HepG2 (cell line): Measurements from ENCODE around the gene RAB5B. TPM values are rescaled to one million over a fixed set of nuclear protein-coding genes. Genes with fewer than 3 reads are reported as not detected.

Source experiments
- ATAC-seq: fragments of 200-7000 bp; cut with Tn5 transposase; 3 replicates; pipeline ENCODE4 v1.9.1; 2020; ENCODE audit warnings: mild to moderate bottlenecking, moderate library complexity
- BruUV-seq: library from RNA; stranded (reverse); fragments of 400-500 nt; replicated peaks from 2 replicates; lab custom pipeline; 2021; lab: Mats Ljungman, UMichigan
- CTCF ChIA-PET: fragments of 300-600 bp; formaldehyde crosslinking; extraction: SDS; loops from one replicate; lab custom pipeline; 2021; ENCODE audit warnings: low total read pairs, inconsistent platforms, low intra/inter-chr PET ratio; lab: Yijun Ruan, JAX
- POLR2A ChIA-PET: fragments of 350-600 bp; sonication (Branson Sonifier 250); formaldehyde crosslinking; loops from one replicate; lab custom pipeline; 2020; ENCODE audit warnings: antibody characterized with exemption, inconsistent platforms; lab: Yijun Ruan, JAX
- DNase-seq: peaks from one replicate; pipeline ENCODE4 v3.0.0-alpha.2; 2015; ENCODE audit warnings: low spot score
- FAIRE-seq: peaks from 3 replicates; lab custom pipeline; 2011; peaks lifted over from hg19 to GRCh38; lab: Jason Lieb, UNC
- H2AFZ ChIP-seq: one replicate; pipeline ENCODE4 v1.6.1; 2011; ENCODE audit warnings: low read length, inconsistent platforms
- H3K27ac ChIP-seq: fragments of 300-600 bp; 3 replicates; pipeline ENCODE4 v1.8.0; 2011; ENCODE audit warnings: mixed run types, mild to moderate bottlenecking, mixed read lengths, low read length, inconsistent platforms; ENCODE audit not compliant: insufficient read depth; ENCODE audit errors: extremely low read length
- H3K27me3 ChIP-seq, 2 experiments: fragments of 200-600 bp in 1 of 2; 2 replicates in 1 of 2; 3 replicates in 1 of 2; pipeline versions ENCODE4 v1.6.0 to v1.8.0; 2011; ENCODE audit warnings: low read length in 2 of 2, mild to moderate bottlenecking in 2 of 2, moderate library complexity in 2 of 2, inconsistent platforms in 1 of 2; ENCODE audit not compliant: insufficient read depth in 2 of 2, control insufficient read depth in 1 of 2
- H3K36me3 ChIP-seq, 2 experiments: fragments of 200-600 bp in 1 of 2; replicated peaks in 1 of 2; 2 replicates in 1 of 2; 3 replicates in 1 of 2; pipeline versions ENCODE4 v1.5.1 to v1.8.0; 2011; ENCODE audit warnings: low read length in 2 of 2, inconsistent platforms in 1 of 2; ENCODE audit not compliant: insufficient read depth in 2 of 2, control insufficient read depth in 1 of 2
- H3K4me1 ChIP-seq: 2 replicates; pipeline ENCODE4 v1.5.1; 2012; ENCODE audit warnings: low read length, inconsistent platforms; ENCODE audit not compliant: insufficient read depth
- H3K4me2 ChIP-seq: 2 replicates; pipeline ENCODE4 v1.6.0; 2011; ENCODE audit warnings: low read depth, low read length, inconsistent platforms
- H3K4me3 ChIP-seq, 3 experiments: fragments of 200-600 bp in 1 of 3; sonication (generic), shearing (Covaris generic) in 1 of 3; replicated peaks in 1 of 3; 2 replicates each; pipeline ENCODE4 v1.5.1; 2011 to 2016; ENCODE audit warnings: low read length in 3 of 3, inconsistent platforms in 2 of 3, low read depth in 2 of 3, mild to moderate bottlenecking in 2 of 3, control low read depth in 1 of 3, mixed read lengths in 1 of 3; ENCODE audit not compliant: insufficient read depth in 1 of 3
- H3K79me2 ChIP-seq: one replicate; pipeline ENCODE4 v1.6.1; 2011; ENCODE audit warnings: low read length, inconsistent platforms; ENCODE audit not compliant: insufficient read depth
- H3K9ac ChIP-seq: 2 replicates; pipeline ENCODE4 v1.6.0; 2011; ENCODE audit warnings: mild to moderate bottlenecking, low read depth, low read length, inconsistent platforms; ENCODE audit not compliant: insufficient read depth
- H3K9me3 ChIP-seq: 2 replicates; pipeline ENCODE4 v1.5.1; 2012; ENCODE audit warnings: mild to moderate bottlenecking, low read length
- H4K20me1 ChIP-seq: 2 replicates; pipeline ENCODE4 v1.6.0; 2011; ENCODE audit warnings: inconsistent platforms, mild to moderate bottlenecking, low read length, moderate library complexity; ENCODE audit not compliant: insufficient read depth
- AHR ChIP-seq: IDR thresholded peaks from 2 replicates; pipeline ENCODE4 v1.6.1; 2018; ENCODE audit warnings: missing genetic modification reagents, missing compliant biosample characterization
- CAMTA2 ChIP-seq: sonication (generic); formaldehyde crosslinking; IDR thresholded peaks from 2 replicates; pipeline ENCODE4 v1.4.0; 2020; ENCODE audit warnings: mild to moderate bottlenecking, missing genetic modification reagents, borderline replicate concordance
- MED1 ChIP-seq: sonication (generic); formaldehyde crosslinking; IDR thresholded peaks from 2 replicates; pipeline ENCODE4 v1.4.0; 2020; ENCODE audit warnings: missing genetic modification reagents
- MIER3 ChIP-seq: IDR thresholded peaks from 2 replicates; pipeline ENCODE4 v1.6.1; 2016; ENCODE audit warnings: missing compliant biosample characterization, borderline replicate concordance
- ZKSCAN8 ChIP-seq: IDR thresholded peaks from 2 replicates; pipeline ENCODE4 v1.6.1; 2016; ENCODE audit warnings: borderline replicate concordance, missing genetic modification reagents, missing compliant biosample characterization
- ZNF484 ChIP-seq: sonication (generic); formaldehyde crosslinking; IDR thresholded peaks from 2 replicates; pipeline ENCODE4 v1.5.1; 2020; ENCODE audit warnings: mild to moderate bottlenecking, low read depth, missing genetic modification reagents, borderline replicate concordance
- ZSCAN20 ChIP-seq: sonication (generic); formaldehyde crosslinking; IDR thresholded peaks from 2 replicates; pipeline ENCODE4 v1.4.0; 2020; ENCODE audit warnings: missing genetic modification reagents, mild to moderate bottlenecking, borderline replicate concordance
- WGBS: methylation state at CpG from one replicate; pipeline ENCODE4 v1.1.6; 2017; ENCODE audit warnings: low lambda C conversion rate; 5-methylcytosine and 5-hydroxymethylcytosine counted together
- in situ Hi-C: cut with HindIII; loops from 2 replicates; pipeline ENCODE4 v1.10.0; 2017; ENCODE audit warnings: low pct_unique_long_range_greater_than_20kb; ENCODE audit not compliant: extremely low pct_ligation_motif_present
- intact Hi-C: fragments of 100-400 bp; cut with micrococcal nuclease; formaldehyde crosslinking; loops from one replicate; pipeline ENCODE4 v1.10.0; 2022; ENCODE audit not compliant: unreplicated experiment
- polyA plus RNA-seq, 8 experiments: library from polyadenylated mRNA; depleted of rRNA in 3 of 8; stranded (reverse) in 7 of 8; unstranded in 1 of 8; fragments of >200 nt; fragmentation: Illumina TruSeq in 4 of 8; extraction: Trizol in 4 of 8; gene quantifications; 2 replicates each; pipeline versions ENCODE4 v1.2.1 to v1.2.3, GENCODE V29; 2011 to 2016; ENCODE audit warnings: low read depth in 4 of 8, missing spikeins in 1 of 8, mixed read lengths in 1 of 8; ENCODE audit not compliant: insufficient read depth in 1 of 8
- total RNA-seq, 5 experiments: library from RNA; depleted of rRNA; stranded (reverse); fragments of >200 nt; fragmentation: Illumina TruSeq; extraction: Trizol; gene quantifications; 2 replicates each; pipeline ENCODE4 v1.2.3, GENCODE V29; 2016; ENCODE audit warnings: low read depth in 1 of 5
- TF ChIP-seq, protein P1 (sequence below): sonication (generic); formaldehyde crosslinking; IDR thresholded peaks from 2 replicates; pipeline ENCODE4 v1.4.0; 2020; ENCODE audit warnings: missing genetic modification reagents
- TF ChIP-seq, protein P2 (sequence below): sonication (generic); formaldehyde crosslinking; IDR thresholded peaks from 2 replicates; pipeline ENCODE4 v1.4.0; 2020; ENCODE audit warnings: missing genetic modification reagents, low read depth, mild to moderate bottlenecking, borderline replicate concordance
- TF ChIP-seq, protein P3 (sequence below): IDR thresholded peaks from 2 replicates; pipeline ENCODE4 v1.6.1; 2016

RAB5B gene
- total and polyA plus RNA-seq, 2 of the 13 experiments (the other 11 are each of a cell fraction or from before 2014, with no cell fraction given): 26.0 to 68.3 TPM

DNA sequence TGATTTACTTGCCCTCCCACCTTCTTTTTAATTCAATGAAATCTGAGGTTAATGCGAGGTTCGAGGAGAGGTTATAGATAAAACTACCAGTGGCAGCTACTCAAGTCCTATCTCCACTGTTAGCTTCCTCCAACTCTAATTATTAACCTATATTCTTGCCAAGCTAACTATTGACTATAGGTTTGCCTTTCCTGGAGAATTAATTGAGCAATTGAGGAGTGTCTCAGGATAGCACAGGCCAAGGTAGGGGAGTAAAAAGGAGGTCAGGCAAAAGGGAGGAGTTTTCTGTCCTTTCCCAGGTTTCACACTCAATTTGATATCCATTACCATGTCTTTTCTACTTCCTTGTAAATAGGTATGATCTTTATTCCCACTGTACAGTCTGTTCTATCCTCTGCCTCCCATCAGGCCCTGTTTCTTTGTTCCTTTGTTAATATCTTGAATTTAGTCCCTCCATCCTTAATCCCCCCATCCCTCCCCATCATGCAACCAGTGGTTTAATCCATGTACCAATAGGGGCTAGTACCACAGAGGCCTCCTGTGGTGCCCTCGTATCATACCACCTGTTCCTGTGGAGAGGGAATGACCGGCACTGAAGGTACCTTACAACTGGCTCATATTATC is 19.5 kb downstream of the RAB5B start:
- no peak overlapping the region for H2AFZ ChIP-seq
- POLR2A ChIA-PET: interaction anchor here (0.8 to 1.2 kb wide), 2 partner anchors 17 to 66 kb away, joined by 3 read pairs; no protein-coding TSS in a partner anchor
- no peak overlapping the region for H3K27ac ChIP-seq
- in situ Hi-C loops (no loop called here), intact Hi-C loops (no loop called here)
- peaks cover 18 to 48% of the 10 kb centered on the region in 2 experiments for H3K36me3 ChIP-seq
- H3K27me3 ChIP-seq: peaks cover 0 to 3% of the 10 kb centered on the region in 2 experiments; a peak in 1 of 5 replicates
- CTCF ChIA-PET: no interaction called here
- TF ChIP-seq, protein P1, sequence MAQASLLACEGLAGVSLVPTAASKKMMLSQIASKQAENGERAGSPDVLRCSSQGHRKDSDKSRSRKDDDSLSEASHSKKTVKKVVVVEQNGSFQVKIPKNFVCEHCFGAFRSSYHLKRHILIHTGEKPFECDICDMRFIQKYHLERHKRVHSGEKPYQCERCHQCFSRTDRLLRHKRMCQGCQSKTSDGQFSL (CRISPR knock-in tag): no peak
- TF ChIP-seq AHR (no peak), ZNF484 (no peak), MED1 (CRISPR knock-in tag) (no peak), ZSCAN20 (CRISPR knock-in tag) (no peak), ZKSCAN8 (CRISPR knock-in tag) (no peak), MIER3 (CRISPR knock-in tag) (no peak), CAMTA2 (CRISPR knock-in tag) (no peak)
- TF ChIP-seq, protein P2, sequence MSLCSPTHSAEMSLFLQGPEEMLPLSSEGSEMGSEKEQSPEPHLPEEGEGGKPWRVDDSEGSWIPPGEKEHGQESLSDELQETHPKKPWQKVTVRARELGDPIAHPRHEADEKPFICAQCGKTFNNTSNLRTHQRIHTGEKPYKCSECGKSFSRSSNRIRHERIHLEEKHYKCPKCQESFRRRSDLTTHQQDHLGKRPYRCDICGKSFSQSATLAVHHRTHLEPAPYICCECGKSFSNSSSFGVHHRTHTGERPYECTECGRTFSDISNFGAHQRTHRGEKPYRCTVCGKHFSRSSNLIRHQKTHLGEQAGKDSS (CRISPR knock-in tag): no peak
- TF ChIP-seq, protein P3, sequence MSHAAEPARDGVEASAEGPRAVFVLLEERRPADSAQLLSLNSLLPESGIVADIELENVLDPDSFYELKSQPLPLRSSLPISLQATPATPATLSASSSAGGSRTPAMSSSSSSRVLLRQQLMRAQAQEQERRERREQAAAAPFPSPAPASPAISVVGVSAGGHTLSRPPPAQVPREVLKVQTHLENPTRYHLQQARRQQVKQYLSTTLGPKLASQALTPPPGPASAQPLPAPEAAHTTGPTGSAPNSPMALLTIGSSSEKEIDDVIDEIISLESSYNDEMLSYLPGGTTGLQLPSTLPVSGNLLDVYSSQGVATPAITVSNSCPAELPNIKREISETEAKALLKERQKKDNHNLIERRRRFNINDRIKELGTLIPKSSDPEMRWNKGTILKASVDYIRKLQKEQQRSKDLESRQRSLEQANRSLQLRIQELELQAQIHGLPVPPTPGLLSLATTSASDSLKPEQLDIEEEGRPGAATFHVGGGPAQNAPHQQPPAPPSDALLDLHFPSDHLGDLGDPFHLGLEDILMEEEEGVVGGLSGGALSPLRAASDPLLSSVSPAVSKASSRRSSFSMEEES (CRISPR knock-in tag): no peak
- no peaks in the 10 kb centered on the region for H3K9me3 ChIP-seq
- peaks cover 26% of the 10 kb centered on the region for H3K4me1 ChIP-seq
- no peak overlapping the region for H3K4me3 ChIP-seq
- no peak overlapping the region for H3K9ac ChIP-seq
- DNase-seq (no peak), FAIRE-seq (no peak), ATAC-seq (no peak)
- no peaks in the 10 kb centered on the region for H4K20me1 ChIP-seq
- BruUV-seq: TSS peak; percentile 22
- H3K79me2 ChIP-seq: peaks cover 11% of the 10 kb centered on the region
- H3K4me2 ChIP-seq: no peak overlapping the region
- 98% methylated on average over 4 of the region's 4 CpGs for WGBS
